H9 (cell line): ENCODE measurements around the gene COL18A1. TPM values are rescaled to one million over a fixed set of nuclear protein-coding genes. Genes with fewer than 3 reads are reported as not detected.
A peak's percentile ranks its signal among the peaks of the same experiment; 100 is the strongest.

ENCODE experiments used
- DNase-seq: peaks from one replicate; pipeline ENCODE4 v3.0.0-alpha.2; 2017
- H2AFZ ChIP-seq: one replicate; pipeline ENCODE4 v1.6.1; 2013; ENCODE audit warnings: mild to moderate bottlenecking, low read length, control low read depth, moderate library complexity
- H2AK5ac ChIP-seq: 2 replicates; pipeline ENCODE4 v1.6.1; 2013; ENCODE audit warnings: low read length, control low read depth, mixed read lengths; ENCODE audit not compliant: insufficient read length
- H2BK120ac ChIP-seq: one replicate; pipeline ENCODE4 v1.6.1; 2013; ENCODE audit warnings: low read depth, mild to moderate bottlenecking, low read length, control low read depth, inconsistent platforms; ENCODE audit not compliant: poor library complexity, severe bottlenecking
- H2BK12ac ChIP-seq: 2 replicates; pipeline ENCODE4 v1.6.1; 2013; ENCODE audit warnings: low read length, control low read depth, mixed read lengths, low read depth; ENCODE audit not compliant: insufficient read length
- H2BK15ac ChIP-seq: 2 replicates; pipeline ENCODE4 v1.6.1; 2013; ENCODE audit warnings: low read depth, low read length, control low read depth
- H2BK20ac ChIP-seq: one replicate; pipeline ENCODE4 v1.6.1; 2013; ENCODE audit warnings: low read depth, mild to moderate bottlenecking, low read length, control low read depth, inconsistent platforms; ENCODE audit not compliant: poor library complexity, severe bottlenecking
- H2BK5ac ChIP-seq: 2 replicates; pipeline ENCODE4 v1.6.1; 2013; ENCODE audit warnings: low read length, control low read depth, mixed read lengths; ENCODE audit not compliant: insufficient read length
- H3K14ac ChIP-seq: 2 replicates; pipeline ENCODE4 v1.6.1; 2013; ENCODE audit warnings: low read length, control low read depth; ENCODE audit not compliant: insufficient read depth
- H3K18ac ChIP-seq: 2 replicates; pipeline ENCODE4 v1.6.1; 2013; ENCODE audit warnings: low read depth, mild to moderate bottlenecking, mixed read lengths, low read length, control low read depth; ENCODE audit not compliant: insufficient read length
- H3K23ac ChIP-seq: 2 replicates; pipeline ENCODE4 v1.6.1; 2013; ENCODE audit warnings: low read length, control low read depth, mixed read lengths, low read depth; ENCODE audit not compliant: insufficient read length
- H3K23me2 ChIP-seq: 2 replicates; pipeline ENCODE4 v1.6.1; 2013; ENCODE audit warnings: low read depth, mild to moderate bottlenecking, mixed read lengths, low read length, control low read depth; ENCODE audit not compliant: insufficient read length, poor library complexity, severe bottlenecking
- H3K27ac ChIP-seq: 2 replicates; pipeline ENCODE4 v1.5.1; 2013; ENCODE audit warnings: low read length, control low read depth, mixed read lengths, low read depth; ENCODE audit not compliant: insufficient read length
- H3K27me3 ChIP-seq: 2 replicates; pipeline ENCODE4 v1.6.1; 2013; ENCODE audit warnings: low read length, control low read depth, inconsistent platforms; ENCODE audit not compliant: insufficient read depth
- H3K4ac ChIP-seq: 2 replicates; pipeline ENCODE4 v1.6.1; 2013; ENCODE audit warnings: low read depth, mild to moderate bottlenecking, control low read depth, inconsistent platforms, low read length, moderate library complexity
- H3K4me1 ChIP-seq: 2 replicates; pipeline ENCODE4 v1.6.1; 2013; ENCODE audit warnings: low read length, control low read depth, inconsistent platforms; ENCODE audit not compliant: insufficient read depth
- H3K4me2 ChIP-seq: 2 replicates; pipeline ENCODE4 v1.6.1; 2013; ENCODE audit warnings: low read length, control low read depth, mixed read lengths; ENCODE audit not compliant: insufficient read length, insufficient read depth
- H3K56ac ChIP-seq: 2 replicates; pipeline ENCODE4 v1.6.1; 2013; ENCODE audit warnings: low read depth, mild to moderate bottlenecking, mixed read lengths, low read length, control low read depth; ENCODE audit not compliant: insufficient read length
- H3K79me1 ChIP-seq: 2 replicates; pipeline ENCODE4 v1.6.1; 2013; ENCODE audit warnings: low read depth, mild to moderate bottlenecking, moderate library complexity, low read length, control low read depth, inconsistent platforms; ENCODE audit not compliant: insufficient read depth, poor library complexity, severe bottlenecking
- H3K79me2 ChIP-seq: 2 replicates; pipeline ENCODE4 v1.6.1; 2013; ENCODE audit warnings: low read length, control low read depth, inconsistent platforms; ENCODE audit not compliant: insufficient read depth
- H3K9ac ChIP-seq: 2 replicates; pipeline ENCODE4 v1.6.1; 2013; ENCODE audit warnings: low read length, control low read depth, mixed read lengths; ENCODE audit not compliant: insufficient read length; ENCODE audit errors: extremely low read depth
- H3K9me3 ChIP-seq: one replicate; pipeline ENCODE4 v1.6.1; 2013; ENCODE audit warnings: low read depth, low read length, inconsistent platforms; ENCODE audit not compliant: control insufficient read depth
- H3T11ph ChIP-seq: one replicate; pipeline ENCODE4 v1.6.1; 2013; ENCODE audit warnings: mild to moderate bottlenecking, low read length, control low read depth, inconsistent platforms
- H4K20me1 ChIP-seq: one replicate; pipeline ENCODE4 v1.6.1; 2013; ENCODE audit not compliant: control insufficient read depth, insufficient read length, insufficient read depth
- H4K5ac ChIP-seq: 2 replicates; pipeline ENCODE4 v1.6.1; 2013; ENCODE audit warnings: low read depth, mild to moderate bottlenecking, mixed read lengths, low read length, control low read depth; ENCODE audit not compliant: insufficient read length
- H4K8ac ChIP-seq: replicated peaks from 2 replicates; pipeline ENCODE4 v1.6.1; 2013; ENCODE audit warnings: low read length, control low read depth, mixed read lengths, low read depth; ENCODE audit not compliant: insufficient read length
- H4K91ac ChIP-seq: 2 replicates; pipeline ENCODE4 v1.6.1; 2013; ENCODE audit warnings: low read depth, mild to moderate bottlenecking, moderate library complexity, mixed read lengths, low read length, control low read depth; ENCODE audit not compliant: insufficient read length
- H3K27ac Mint-ChIP-seq, 3 experiments: 2 replicates in 2 of 3; 3 replicates in 1 of 3; pipeline ENCODE4 v1.8.0; 2020 to 2021; ENCODE audit warnings: mixed read lengths in 3 of 3, mild to moderate bottlenecking in 1 of 3, moderate library complexity in 1 of 3
- H3K27me3 Mint-ChIP-seq: 2 replicates; pipeline ENCODE4 v1.8.0; 2021; ENCODE audit warnings: low read depth, mild to moderate bottlenecking, moderate library complexity, mixed read lengths
- H3K36me3 Mint-ChIP-seq, 3 experiments: 2 replicates in 2 of 3; 3 replicates in 1 of 3; pipeline ENCODE4 v1.8.0; 2020 to 2021; ENCODE audit warnings: low read depth in 3 of 3, mixed read lengths in 3 of 3; ENCODE audit not compliant: insufficient read depth in 1 of 3
- H3K4me1 Mint-ChIP-seq, 2 experiments: 2 replicates each; pipeline ENCODE4 v1.8.0; 2020; ENCODE audit warnings: mixed read lengths in 2 of 2
- H3K4me3 Mint-ChIP-seq, 2 experiments: 2 replicates in 1 of 2; 3 replicates in 1 of 2; pipeline ENCODE4 v1.8.0; 2020 to 2021; ENCODE audit warnings: mild to moderate bottlenecking in 2 of 2, mixed read lengths in 2 of 2, moderate library complexity in 1 of 2
- H3K9me3 Mint-ChIP-seq, 2 experiments: 2 replicates in 1 of 2; 3 replicates in 1 of 2; pipeline ENCODE4 v1.8.0; 2020; ENCODE audit warnings: mild to moderate bottlenecking in 2 of 2, mixed read lengths in 2 of 2, moderate library complexity in 1 of 2
- CTCF ChIP-seq: fragments of 200-600 bp; sonication (generic); conservative IDR thresholded peaks from 3 replicates; pipeline ENCODE4 v1.8.0; 2021; ENCODE audit warnings: antibody characterized with exemption, mild to moderate bottlenecking
- WGBS: extraction: QIAGEN DNeasy Blood & Tissue Kit; methylation state at CpG from one replicate; pipeline ENCODE4 v1.1.7; 2013; ENCODE audit warnings: missing lambda C conversion rate, low lambda C conversion rate, mixed read lengths; ENCODE audit not compliant: insufficient read length; ENCODE audit errors: extremely low coverage; 5-methylcytosine and 5-hydroxymethylcytosine counted together
- total RNA-seq: library from RNA; stranded (reverse); gene quantifications from 2 replicates; pipeline ENCODE4 v1.2.1, GENCODE V29; 2021

COL18A1 gene
- total RNA-seq, 1 experiment from 2014 or later = 232 TPM

GRCh38 chr21:45471525-45472221 is 66.7 kb downstream of the COL18A1 start:
- Histone ChIP-seq H2BK5ac (no peak overlapping the region), H3K27me3 (no peaks in the 10 kb centered on the region), H2BK15ac (no peak overlapping the region), H3K14ac (no peak overlapping the region), H4K91ac (no peak overlapping the region), H3K4me2 (no peak overlapping the region), H2AFZ (no peak overlapping the region), H2BK120ac (no peak overlapping the region), H3K4ac (no peak overlapping the region), H3K18ac (no peak overlapping the region), H4K5ac (no peak overlapping the region), H3K4me1 (no peaks in the 10 kb centered on the region), H3K79me2 (no peaks in the 10 kb centered on the region; the same call in 1 of the 2 replicates), H4K8ac (no peak overlapping the region), H3K79me1 (peaks cover 10% of the 10 kb centered on the region), H2BK12ac (no peak overlapping the region), H3T11ph (no peak overlapping the region), H4K20me1 (no peaks in the 10 kb centered on the region), H3K23ac (no peak overlapping the region), H3K9me3 (no peaks in the 10 kb centered on the region), H3K56ac (no peak overlapping the region), H2BK20ac (no peak overlapping the region), H3K9ac (no peak overlapping the region), H2AK5ac (no peak overlapping the region), H3K27ac (no peak overlapping the region), H3K23me2 (no peaks in the 10 kb centered on the region)
- Mint-ChIP-seq H3K27ac (peak overlapping the region; percentile 40 to 86 (median 60); a peak in 3 of 7 replicates), H3K27me3 (no peaks in the 10 kb centered on the region; the same call in 1 of the 2 replicates), H3K4me1 (peaks cover 6 to 14% of the 10 kb centered on the region in 2 experiments; a peak in 3 of 4 replicates), H3K9me3 (peaks cover 0 to 2% of the 10 kb centered on the region in 2 experiments; a peak in 2 of 5 replicates), H3K36me3 (peaks cover 13 to 54% (median 29%) of the 10 kb centered on the region in 3 experiments; a peak in 6 of 7 replicates), H3K4me3 (no peak overlapping the region)
- no peak for DNase-seq
- no peak for TF ChIP-seq CTCF
- WGBS = no CpG with 5 or more reads among the region's 30 CpGs
